ENCODE measurements around the gene RAI2. TPM values are rescaled to one million over a fixed set of nuclear protein-coding genes. Genes with fewer than 3 reads are reported as not detected.

The RAI2 gene
- total RNA-seq, 1 experiment from 2014 or later, result not detected

DNA sequence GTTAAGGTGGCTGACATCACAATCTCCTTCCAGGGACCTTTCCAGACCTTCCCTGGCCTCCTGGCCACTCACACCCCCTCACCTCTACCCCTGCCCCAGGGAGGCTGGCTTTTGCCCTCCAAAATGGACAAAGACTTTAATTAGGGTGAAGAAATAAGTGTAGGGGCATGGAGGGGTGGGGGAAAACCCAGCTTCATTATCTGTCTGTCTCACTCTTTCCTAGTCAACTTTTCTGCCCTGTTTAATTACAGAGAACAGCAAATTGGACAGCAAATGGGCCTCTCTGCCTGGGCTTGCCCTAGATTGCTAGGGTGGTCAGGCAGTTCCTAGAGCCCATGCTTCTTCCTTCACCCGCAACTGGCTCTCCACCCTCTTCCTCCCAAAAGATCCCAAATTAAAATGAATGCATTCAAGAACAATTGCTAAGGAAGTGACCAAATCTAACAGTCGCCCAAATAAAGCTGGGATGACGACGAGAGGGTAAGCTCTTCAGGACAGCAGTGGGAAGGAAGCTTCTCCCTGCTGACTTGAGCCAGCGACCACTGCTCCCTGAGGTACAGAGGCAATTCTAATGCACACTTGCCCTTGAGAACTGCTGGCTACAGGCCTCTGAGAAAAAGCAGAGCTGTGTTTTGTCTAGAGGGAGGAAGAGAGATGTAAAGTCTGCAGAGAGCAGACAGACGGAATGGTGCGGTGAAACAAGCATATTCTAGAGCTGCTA is 12.4 kb downstream of the RAI2 start:
- Histone ChIP-seq H3K27ac (ENCODE audit: low read depth, low read length, poor library complexity, severe bottlenecking) (no peak overlapping the region), H3K4me1 (ENCODE audit: insufficient read depth, low read length, poor library complexity, severe bottlenecking) (no peaks in the 10 kb centered on the region), H3K36me3 (ENCODE audit: insufficient read depth, low read length, poor library complexity, severe bottlenecking) (no peaks in the 10 kb centered on the region), H3K27me3 (replicated peaks; ENCODE audit: insufficient read depth, low read depth, low read length, poor library complexity) (peaks cover 42% of the 10 kb centered on the region), H3K4me3 (ENCODE audit: low read depth, low read length, poor library complexity, severe bottlenecking) (no peak overlapping the region), H3K9me3 (ENCODE audit: low read depth, low read length, poor library complexity, severe bottlenecking) (no peaks in the 10 kb centered on the region)
- TF ChIP-seq CTCF (conservative IDR thresholded peaks at IDR 0.05; ENCODE audit: low read depth, low read length), result no peak
- no peak for TF ChIP-seq EZH2 (IDR thresholded peaks at IDR 0.05; ENCODE audit: borderline replicate concordance, low read depth, low read length, poor library complexity, severe bottlenecking)
- CTCF ChIA-PET, result no interaction called here
- POLR2A ChIA-PET (ENCODE audit: low non-redundant PET), result no interaction called here
- no TSS peak for BruUV-seq (replicated peaks)
- DNase-seq (ENCODE audit: low spot score), result no peak
- intact Hi-C loops (cut with micrococcal nuclease; ENCODE audit: unreplicated experiment), result no loop called here

DNA sequence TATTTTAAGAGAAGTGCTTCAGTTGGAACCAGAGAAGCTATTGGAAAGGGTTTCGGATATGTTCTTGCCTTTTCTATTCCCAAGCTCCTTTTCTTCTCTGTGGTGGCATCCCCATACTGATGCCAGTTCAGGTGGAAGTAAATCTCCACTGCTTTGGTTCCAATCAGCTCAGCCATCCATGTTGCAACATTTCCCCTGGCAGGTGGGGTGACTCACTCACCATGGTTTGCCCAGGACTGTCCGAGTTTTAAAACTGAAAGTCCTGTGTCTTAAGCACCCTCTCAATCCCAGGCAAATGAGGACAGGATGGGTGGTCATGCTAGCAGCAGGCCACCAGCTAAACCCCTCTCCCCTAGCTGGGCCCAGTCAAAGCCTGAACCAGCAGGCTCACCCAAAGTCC is 15.1 kb downstream of the RAI2 start:
- DNase-seq (ENCODE audit: low spot score), result no peak
- POLR2A ChIA-PET (ENCODE audit: low non-redundant PET), result no interaction called here
- Histone ChIP-seq H3K4me3 (ENCODE audit: low read depth, low read length, poor library complexity, severe bottlenecking) (no peak overlapping the region), H3K27ac (ENCODE audit: low read depth, low read length, poor library complexity, severe bottlenecking) (no peak overlapping the region), H3K27me3 (replicated peaks; ENCODE audit: insufficient read depth, low read depth, low read length, poor library complexity) (peaks cover 26% of the 10 kb centered on the region), H3K36me3 (ENCODE audit: insufficient read depth, low read length, poor library complexity, severe bottlenecking) (no peaks in the 10 kb centered on the region), H3K4me1 (ENCODE audit: insufficient read depth, low read length, poor library complexity, severe bottlenecking) (no peaks in the 10 kb centered on the region), H3K9me3 (ENCODE audit: low read depth, low read length, poor library complexity, severe bottlenecking) (no peaks in the 10 kb centered on the region)
- no TSS peak for BruUV-seq (replicated peaks)
- intact Hi-C loops (cut with micrococcal nuclease; ENCODE audit: unreplicated experiment), result no loop called here
- no peak for TF ChIP-seq EZH2 (IDR thresholded peaks at IDR 0.05; ENCODE audit: borderline replicate concordance, low read depth, low read length, poor library complexity, severe bottlenecking)
- no peak for TF ChIP-seq CTCF (conservative IDR thresholded peaks at IDR 0.05; ENCODE audit: low read depth, low read length)
- CTCF ChIA-PET, result no interaction called here

GRCh38 chrX:17844236-17844635 is 16.9 kb downstream of the RAI2 start:
- Histone ChIP-seq H3K4me1 (ENCODE audit: insufficient read depth, low read length, poor library complexity, severe bottlenecking) (no peaks in the 10 kb centered on the region), H3K9me3 (ENCODE audit: low read depth, low read length, poor library complexity, severe bottlenecking) (no peaks in the 10 kb centered on the region), H3K27me3 (replicated peaks; ENCODE audit: insufficient read depth, low read depth, low read length, poor library complexity) (peaks cover 24% of the 10 kb centered on the region), H3K4me3 (ENCODE audit: low read depth, low read length, poor library complexity, severe bottlenecking) (no peak overlapping the region), H3K36me3 (ENCODE audit: insufficient read depth, low read length, poor library complexity, severe bottlenecking) (no peaks in the 10 kb centered on the region), H3K27ac (ENCODE audit: low read depth, low read length, poor library complexity, severe bottlenecking) (no peak overlapping the region)
- intact Hi-C loops (cut with micrococcal nuclease; ENCODE audit: unreplicated experiment), result no loop called here
- ChIA-PET POLR2A (ENCODE audit: low non-redundant PET) (no interaction called here), CTCF (no interaction called here)
- TF ChIP-seq CTCF (conservative IDR thresholded peaks at IDR 0.05; ENCODE audit: low read depth, low read length), result no peak
- TF ChIP-seq EZH2 (IDR thresholded peaks at IDR 0.05; ENCODE audit: borderline replicate concordance, low read depth, low read length, poor library complexity, severe bottlenecking), result no peak
- BruUV-seq (replicated peaks), result no TSS peak
- no peak for DNase-seq (ENCODE audit: low spot score)
